IMR-90 (cell line): ENCODE measurements around the gene DNAJB5.

Experiments used
- CTCF ChIP-seq: conservative IDR thresholded peaks from 2 replicates; pipeline ENCODE4 v1.5.1; 2012; ENCODE audit warnings: mild to moderate bottlenecking, low read depth, low read length, improper control_type of control experiment
- RFX5 ChIP-seq: IDR thresholded peaks from 2 replicates; pipeline ENCODE4 v1.8.0; 2012; ENCODE audit warnings: low read depth, mild to moderate bottlenecking, low read length, moderate library complexity

- TF ChIP-seq RFX5 (no peak), CTCF (no peak)
Observed at GRCh38 chr9:35035851-35036701, 46.5 kb downstream of the DNAJB5 start.
